ENCODE data around the gene ABHD4.

The ABHD4 gene

GRCh38 chr14:22623047-22623446 is 24.9 kb downstream of the ABHD4 start:
- TF ChIP-seq CTCF (IDR thresholded peaks at IDR 0.05; ENCODE audit: low read depth, low read length): no peak
- no peak for DNase-seq (ENCODE audit: low read depth, low spot score)
- in situ Hi-C loops (cut with HindIII; ENCODE audit: low sequenced_read_pairs): no loop called here
- H3K4me3 ChIP-seq (ENCODE audit: low read depth, low read length): no peak overlapping the region

- in situ Hi-C loops (cut with HindIII; ENCODE audit: low sequenced_read_pairs): no loop called here
- TF ChIP-seq CTCF (IDR thresholded peaks at IDR 0.05; ENCODE audit: low read depth, low read length): no peak
- no peak for DNase-seq (ENCODE audit: low read depth, low spot score)
Measured at GRCh38 chr14:22626590-22626989, 28.5 kb downstream of the ABHD4 start.

GRCh38 chr14:22627506-22628263 is 29.6 kb downstream of the ABHD4 start:
- in situ Hi-C loops (cut with HindIII; ENCODE audit: low sequenced_read_pairs): no loop called here
- DNase-seq (ENCODE audit: low read depth, low spot score): no peak
- TF ChIP-seq CTCF (IDR thresholded peaks at IDR 0.05; ENCODE audit: low read depth, low read length): no peak
- no peak overlapping the region for H3K4me3 ChIP-seq (ENCODE audit: low read depth, low read length)

More at GRCh38 chr14:22626590-22626989, 28.5 kb downstream of the ABHD4 start:
- no peak overlapping the region for H3K4me3 ChIP-seq (ENCODE audit: low read depth, low read length)

- H3K4me3 ChIP-seq (ENCODE audit: low read depth, low read length): no peak overlapping the region
- no peak for DNase-seq (ENCODE audit: low read depth, low spot score)
- TF ChIP-seq CTCF (IDR thresholded peaks at IDR 0.05; ENCODE audit: low read depth, low read length): no peak
- in situ Hi-C loops (cut with HindIII; ENCODE audit: low sequenced_read_pairs): no loop called here
Measured at GRCh38 chr14:22629361-22629760, 31.3 kb downstream of the ABHD4 start.

- in situ Hi-C loops (cut with HindIII; ENCODE audit: low sequenced_read_pairs): no loop called here
- DNase-seq (ENCODE audit: low read depth, low spot score): peak; percentile 22
- no peak overlapping the region for H3K4me3 ChIP-seq (ENCODE audit: low read depth, low read length)
- no peak for TF ChIP-seq CTCF (IDR thresholded peaks at IDR 0.05; ENCODE audit: low read depth, low read length)
Measured at GRCh38 chr14:22630066-22630465, 32.0 kb downstream of the ABHD4 start.

- DNase-seq (ENCODE audit: low read depth, low spot score): peak; percentile 95
- TF ChIP-seq CTCF (IDR thresholded peaks at IDR 0.05; ENCODE audit: low read depth, low read length): no peak
- in situ Hi-C loops (cut with HindIII; ENCODE audit: low sequenced_read_pairs): no loop called here
- H3K4me3 ChIP-seq (ENCODE audit: low read depth, low read length): no peak overlapping the region
Measured at GRCh38 chr14:22630486-22630885, 32.4 kb downstream of the ABHD4 start.

Data from astrocyte of the spinal cord (primary cell).